ACC112 (cell line): ENCODE data around the gene BNC2.

Experiments used
- H2AFZ ChIP-seq: fragments of 200-600 bp; sonication (generic); one replicate; pipeline ENCODE4 v1.6.0; 2017; ENCODE audit warnings: antibody characterized with exemption, low read length; ENCODE audit not compliant: unreplicated experiment
- H3K27ac ChIP-seq: fragments of 200-600 bp; sonication (generic); 2 replicates; pipeline ENCODE4 v1.5.1; 2014; ENCODE audit warnings: low read depth, mild to moderate bottlenecking, antibody characterized with exemption, low read length, moderate library complexity
- H3K27me3 ChIP-seq: fragments of 200-600 bp; sonication (generic); 2 replicates; pipeline ENCODE4 v1.6.1; 2014; ENCODE audit warnings: mild to moderate bottlenecking, antibody characterized with exemption, low read length, moderate library complexity, mixed read lengths; ENCODE audit not compliant: insufficient read depth
- H3K36me3 ChIP-seq: fragments of 200-600 bp; sonication (generic); 2 replicates; pipeline ENCODE4 v1.6.1; 2016; ENCODE audit warnings: mild to moderate bottlenecking, antibody characterized with exemption, low read length, moderate library complexity, mixed read lengths; ENCODE audit not compliant: insufficient read depth
- H3K4me1 ChIP-seq: fragments of 200-600 bp; sonication (generic); one replicate; pipeline ENCODE4 v1.6.1; 2016; ENCODE audit warnings: low read length, mixed read lengths; ENCODE audit not compliant: insufficient read depth, unreplicated experiment, control insufficient read depth
- H3K4me3 ChIP-seq: fragments of 200-600 bp; sonication (generic); 2 replicates; pipeline ENCODE4 v1.5.1; 2014; ENCODE audit warnings: mild to moderate bottlenecking, low read depth, low read length
- H3K79me2 ChIP-seq: fragments of 200-600 bp; sonication (generic); one replicate; pipeline ENCODE4 v1.6.0; 2016; ENCODE audit warnings: low read length; ENCODE audit not compliant: control insufficient read depth, unreplicated experiment, insufficient read depth

Gene BNC2

DNA sequence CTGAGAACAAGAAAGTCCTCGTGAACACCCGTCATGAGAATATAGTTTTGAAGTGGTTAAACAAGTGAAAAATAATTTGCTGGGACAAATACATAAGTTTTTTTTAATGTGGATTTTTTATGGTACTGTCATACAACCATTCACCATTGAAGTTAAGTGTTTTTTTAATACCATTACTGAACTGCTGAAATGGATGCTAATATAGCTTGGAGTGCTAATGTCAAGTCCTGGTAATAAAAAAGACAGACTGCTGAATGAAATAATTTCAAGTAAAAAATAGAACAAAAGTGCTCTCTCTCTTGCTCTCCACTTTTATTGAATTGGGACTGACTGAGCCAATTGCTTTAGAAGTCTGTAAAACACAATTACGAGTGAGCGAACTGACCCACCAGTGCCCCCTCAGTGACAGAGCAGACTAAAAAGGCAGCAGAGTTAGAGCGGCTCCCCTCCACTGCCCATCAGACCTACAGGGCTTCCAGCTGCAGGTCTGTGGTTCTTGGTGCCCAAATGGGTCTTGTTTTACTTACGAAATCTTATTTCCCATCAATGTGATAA is 442.5 kb downstream of the BNC2 start:
- no peaks in the 10 kb centered on the region for H3K27me3 ChIP-seq
- H3K4me3 ChIP-seq, result no peak overlapping the region
- H3K27ac ChIP-seq, result no peak overlapping the region
- peaks cover 4% of the 10 kb centered on the region; the same call in 1 of the 2 replicates for H3K36me3 ChIP-seq
- peaks cover 13% of the 10 kb centered on the region for H3K4me1 ChIP-seq
- H2AFZ ChIP-seq, result no peak overlapping the region
- H3K79me2 ChIP-seq, result peaks cover 4% of the 10 kb centered on the region

GRCh38 chr9:16426716-16427115 is 443.8 kb downstream of the BNC2 start:
- H3K27ac ChIP-seq, result no peak overlapping the region

GRCh38 chr9:16425562-16426231 is 444.8 kb downstream of the BNC2 start:
- H3K27ac ChIP-seq, result peak overlapping the region; percentile 50
- H2AFZ ChIP-seq, result no peak overlapping the region
- peaks cover 4% of the 10 kb centered on the region for H3K79me2 ChIP-seq
- H3K36me3 ChIP-seq, result peaks cover 4% of the 10 kb centered on the region; the same call in 1 of the 2 replicates
- H3K4me3 ChIP-seq, result no peak overlapping the region
- peaks cover 13% of the 10 kb centered on the region for H3K4me1 ChIP-seq
- H3K27me3 ChIP-seq, result no peaks in the 10 kb centered on the region

More at GRCh38 chr9:16426716-16427115, 443.8 kb downstream of the BNC2 start:
- Histone ChIP-seq H3K4me1 (peaks cover 13% of the 10 kb centered on the region), H3K36me3 (peaks cover 4% of the 10 kb centered on the region; the same call in 1 of the 2 replicates), H3K4me3 (no peak overlapping the region), H3K27me3 (no peaks in the 10 kb centered on the region), H3K79me2 (peaks cover 4% of the 10 kb centered on the region), H2AFZ (no peak overlapping the region)

DNA sequence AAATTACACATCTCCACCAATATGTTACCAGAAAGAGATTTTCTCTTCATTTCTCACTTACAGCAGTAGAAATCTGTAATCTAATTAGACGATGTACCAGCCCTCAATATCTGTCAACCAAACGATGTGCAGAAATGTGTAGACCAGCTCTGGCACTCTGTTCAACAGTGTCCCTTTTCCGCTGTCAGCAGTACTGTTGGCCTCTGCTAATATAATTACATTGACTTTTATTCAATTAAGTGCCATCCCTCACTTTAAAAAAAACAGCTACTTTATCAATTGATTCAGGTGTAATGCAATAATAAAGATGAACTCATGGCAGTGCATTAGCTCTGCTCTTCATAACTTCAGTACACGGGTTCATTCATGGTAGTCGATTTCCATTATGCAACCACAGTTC is 448.4 kb downstream of the BNC2 start:
- Histone ChIP-seq H2AFZ (no peak overlapping the region), H3K4me1 (peaks cover 26% of the 10 kb centered on the region), H3K27ac (no peak overlapping the region), H3K36me3 (no peaks in the 10 kb centered on the region), H3K27me3 (no peaks in the 10 kb centered on the region), H3K79me2 (peaks cover 4% of the 10 kb centered on the region), H3K4me3 (no peak overlapping the region)

DNA sequence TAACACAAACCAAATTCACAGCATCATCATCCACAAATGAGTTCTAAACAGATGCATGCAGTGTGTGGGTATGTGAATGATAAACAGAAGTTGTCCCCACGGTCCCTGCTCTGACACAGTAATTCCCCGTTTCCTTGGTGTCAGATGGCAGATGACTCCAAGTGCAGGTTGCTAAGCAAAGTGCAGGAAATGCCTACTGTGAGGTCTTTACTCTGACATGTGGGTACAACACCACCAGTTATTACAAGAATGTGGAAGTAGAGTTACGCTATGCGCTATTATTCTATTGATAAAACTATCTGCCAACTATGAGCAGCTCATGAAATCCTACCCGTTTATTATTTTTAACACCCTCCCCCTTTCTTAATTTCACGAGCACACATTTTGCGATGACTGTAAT is 448.9 kb downstream of the BNC2 start:
- Histone ChIP-seq H3K4me1 (peaks cover 30% of the 10 kb centered on the region), H3K27me3 (no peaks in the 10 kb centered on the region), H3K36me3 (no peaks in the 10 kb centered on the region), H3K27ac (no peak overlapping the region), H2AFZ (no peak overlapping the region), H3K4me3 (no peak overlapping the region), H3K79me2 (peaks cover 4% of the 10 kb centered on the region)

DNA sequence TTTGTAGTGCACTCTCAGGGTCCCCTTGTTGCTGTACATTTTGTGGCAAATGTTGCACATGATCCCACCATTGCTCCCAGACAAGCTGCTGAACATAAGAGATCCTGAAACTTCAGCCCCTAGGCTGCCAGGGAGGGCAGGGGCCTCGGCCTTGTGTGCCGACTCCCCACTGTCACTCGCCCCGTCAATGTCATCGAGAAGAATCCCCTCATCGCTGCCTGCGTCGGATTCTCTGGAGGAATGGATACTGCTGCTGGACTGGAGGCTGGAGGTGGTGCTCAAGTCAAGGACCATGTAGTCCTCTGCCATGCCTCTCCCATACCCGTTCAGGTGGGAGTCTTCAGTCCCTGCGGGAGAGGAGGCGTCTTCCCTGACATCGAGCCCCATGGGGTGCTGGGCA is 451.3 kb downstream of the BNC2 start:
- H3K27me3 ChIP-seq, result no peaks in the 10 kb centered on the region
- no peak overlapping the region for H3K4me3 ChIP-seq
- H3K4me1 ChIP-seq, result peaks cover 31% of the 10 kb centered on the region
- H2AFZ ChIP-seq, result no peak overlapping the region
- H3K79me2 ChIP-seq, result no peaks in the 10 kb centered on the region
- H3K36me3 ChIP-seq, result no peaks in the 10 kb centered on the region
- no peak overlapping the region for H3K27ac ChIP-seq

GRCh38 chr9:16418721-16419120 is 451.7 kb downstream of the BNC2 start:
- Histone ChIP-seq H3K4me3 (no peak overlapping the region), H3K27me3 (no peaks in the 10 kb centered on the region), H3K79me2 (no peaks in the 10 kb centered on the region), H3K36me3 (no peaks in the 10 kb centered on the region), H3K4me1 (peaks cover 35% of the 10 kb centered on the region), H3K27ac (peak overlapping the region; percentile 96; the same call in 1 of the 2 replicates), H2AFZ (no peak overlapping the region)

GRCh38 chr9:16417749-16418148 is 452.7 kb downstream of the BNC2 start:
- H2AFZ ChIP-seq, result peak overlapping the region; percentile 18
- H3K36me3 ChIP-seq, result no peaks in the 10 kb centered on the region
- peak overlapping the region; percentile 96 for H3K27ac ChIP-seq
- no peaks in the 10 kb centered on the region for H3K79me2 ChIP-seq
- H3K4me3 ChIP-seq, result peak overlapping the region; percentile 68
- peaks cover 44% of the 10 kb centered on the region for H3K4me1 ChIP-seq
- no peaks in the 10 kb centered on the region for H3K27me3 ChIP-seq

DNA sequence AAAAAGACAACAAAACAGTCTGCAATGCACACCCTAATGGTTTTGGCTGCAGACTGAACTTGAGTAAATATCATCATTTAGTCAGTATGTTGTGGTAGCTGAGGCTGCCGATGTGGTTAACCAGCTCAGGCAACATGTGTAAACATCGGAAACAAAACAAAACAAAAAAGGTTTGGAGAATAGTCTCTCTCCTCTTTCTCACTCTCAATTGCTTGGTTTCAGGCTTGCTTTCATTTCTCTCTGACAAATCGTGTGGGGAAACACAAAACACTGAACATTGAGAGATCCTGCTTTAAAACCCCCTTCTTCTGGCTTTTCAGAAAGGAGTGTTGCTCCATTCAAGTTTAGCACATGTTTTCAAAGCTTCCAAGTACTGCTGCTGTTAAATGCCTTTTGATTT is 453.3 kb downstream of the BNC2 start:
- H3K36me3 ChIP-seq, result no peaks in the 10 kb centered on the region
- peak overlapping the region; percentile 18 for H2AFZ ChIP-seq
- peak overlapping the region; percentile 96 for H3K27ac ChIP-seq
- no peaks in the 10 kb centered on the region for H3K27me3 ChIP-seq
- no peaks in the 10 kb centered on the region for H3K79me2 ChIP-seq
- H3K4me3 ChIP-seq, result peak overlapping the region; percentile 68
- H3K4me1 ChIP-seq, result peaks cover 45% of the 10 kb centered on the region

DNA sequence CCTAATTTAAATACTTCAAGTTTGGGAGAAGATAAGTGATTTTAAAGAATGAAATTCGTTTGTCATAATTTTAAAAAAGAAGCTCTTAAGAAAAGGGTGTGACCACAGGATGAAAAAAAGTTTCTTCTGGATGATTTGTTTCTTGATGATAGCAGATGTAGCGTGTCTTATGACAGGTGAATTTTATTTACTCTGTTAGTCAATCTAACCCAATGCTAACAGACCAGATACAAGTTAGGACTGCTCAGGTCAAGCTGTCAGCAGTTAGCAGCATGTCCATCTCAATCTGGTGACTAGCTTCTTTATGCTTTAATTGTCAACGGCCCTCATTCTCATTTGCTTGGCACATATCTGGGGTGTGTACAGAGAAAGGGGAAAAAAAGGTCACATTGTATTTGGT is 456.0 kb downstream of the BNC2 start:
- no peak overlapping the region for H2AFZ ChIP-seq
- H3K79me2 ChIP-seq, result no peaks in the 10 kb centered on the region
- peaks cover 45% of the 10 kb centered on the region for H3K4me1 ChIP-seq
- no peaks in the 10 kb centered on the region for H3K27me3 ChIP-seq
- H3K36me3 ChIP-seq, result no peaks in the 10 kb centered on the region
- H3K27ac ChIP-seq, result peak overlapping the region; percentile 80
- no peak overlapping the region for H3K4me3 ChIP-seq

- H3K27ac ChIP-seq, result peak overlapping the region; percentile 80
- H3K36me3 ChIP-seq, result no peaks in the 10 kb centered on the region
- H3K4me1 ChIP-seq, result peaks cover 45% of the 10 kb centered on the region
Observed at GRCh38 chr9:16413509-16414016, 456.9 kb downstream of the BNC2 start.

More at GRCh38 chr9:16413509-16414016, 456.9 kb downstream of the BNC2 start:
- Histone ChIP-seq H3K27me3 (no peaks in the 10 kb centered on the region), H2AFZ (no peak overlapping the region), H3K4me3 (peak overlapping the region; percentile 21; the same call in 1 of the 2 replicates), H3K79me2 (no peaks in the 10 kb centered on the region)
